B cell (primary cell): ENCODE results near the gene MAP6. TPM values are rescaled to one million over a fixed set of nuclear protein-coding genes. Genes with fewer than 3 reads are reported as not detected.

Experiments
- ATAC-seq: fragments of 200-7000 bp; cut with Tn5 transposase; one replicate; pipeline ENCODE4 v1.10.0; 2021; ENCODE audit warnings: low read depth, mild to moderate bottlenecking, moderate number of reproducible peaks, moderate library complexity
- CTCF ChIA-PET: fragments of 350-600 bp; sonication (Branson Sonifier 250); formaldehyde crosslinking; loops from one replicate; lab custom pipeline; 2021; ENCODE audit warnings: antibody characterized with exemption, inconsistent platforms; lab: Charles Lee
- POLR2A ChIA-PET: fragments of 350-600 bp; sonication (Branson Sonifier 250); formaldehyde crosslinking; loops from one replicate; lab custom pipeline; 2021; ENCODE audit warnings: antibody characterized with exemption; lab: Charles Lee
- DNase-seq: peaks from one replicate; pipeline ENCODE4 v3.0.0; 2013
- H2AFZ ChIP-seq: 2 replicates; pipeline ENCODE4 v1.6.1; 2012; ENCODE audit warnings: mild to moderate bottlenecking, low read depth, low read length; ENCODE audit not compliant: insufficient read depth, poor library complexity, severe bottlenecking
- H3K27ac ChIP-seq, 2 donors: 1 replicate in 1 of 2; 2 replicates in 1 of 2; pipeline ENCODE4 v1.5.1; 2012 to 2013; ENCODE audit warnings: low read length in 2 of 2, mild to moderate bottlenecking in 2 of 2, moderate library complexity in 1 of 2
- H3K27me3 ChIP-seq, 4 experiments: fragments of 200-600 bp in 1 of 4; sonication (generic) in 1 of 4; replicated peaks in 1 of 4; 1 replicate in 2 of 4; 2 replicates in 2 of 4; pipeline versions ENCODE4 v1.6.1 to v1.7.0; 2013 to 2016; ENCODE audit warnings: low read length in 3 of 4, mild to moderate bottlenecking in 2 of 4, mixed read lengths in 1 of 4, moderate library complexity in 1 of 4; ENCODE audit not compliant: insufficient read depth in 4 of 4, control insufficient read depth in 3 of 4; ENCODE audit errors: control extremely low read depth in 1 of 4
- H3K36me3 ChIP-seq, 2 experiments: replicated peaks in 1 of 2; 1 replicate in 1 of 2; 2 replicates in 1 of 2; pipeline versions ENCODE4 v1.6.1 to v1.7.1; 2013; ENCODE audit warnings: low read length in 1 of 2; ENCODE audit not compliant: insufficient read depth in 2 of 2, control insufficient read depth in 1 of 2; ENCODE audit errors: control extremely low read depth in 1 of 2, extremely low read depth in 1 of 2
- H3K4me1 ChIP-seq, 2 donors: fragments of 200-600 bp in 1 of 2; sonication (generic) in 1 of 2; 1 replicate in 1 of 2; 2 replicates in 1 of 2; pipeline versions ENCODE4 v1.5.1 to v1.6.1; 2013 to 2017; ENCODE audit warnings: low read length in 2 of 2; ENCODE audit not compliant: control insufficient read depth in 2 of 2, insufficient read depth in 2 of 2
- H3K4me2 ChIP-seq: replicated peaks from 2 replicates; pipeline ENCODE3; 2012; ENCODE audit warnings: mild to moderate bottlenecking, low read depth, low read length; ENCODE audit not compliant: poor library complexity, severe bottlenecking
- H3K4me3 ChIP-seq, 5 experiments: fragments of 200-600 bp in 1 of 5; sonication (generic) in 1 of 5; 1 replicate in 3 of 5; 2 replicates in 2 of 5; pipeline versions ENCODE4 v1.5.1 to v1.7.0; 2011 to 2016; ENCODE audit warnings: low read length in 4 of 5, mild to moderate bottlenecking in 4 of 5, low read depth in 2 of 5, control low read depth in 1 of 5, moderate library complexity in 1 of 5; ENCODE audit not compliant: insufficient read depth in 1 of 5; ENCODE audit errors: control extremely low read depth in 1 of 5, extremely low read depth in 1 of 5
- H3K79me2 ChIP-seq: fragments of 200-600 bp; sonication (generic); one replicate; pipeline ENCODE4 v1.6.0; 2016; ENCODE audit warnings: low read length; ENCODE audit not compliant: control insufficient read depth, insufficient read depth
- H3K9ac ChIP-seq: fragments of 200-600 bp; sonication (generic); 2 replicates; pipeline ENCODE4 v1.6.1; 2017; ENCODE audit warnings: mild to moderate bottlenecking, low read length, moderate library complexity
- H3K9me3 ChIP-seq, 3 donors: one replicate each; pipeline versions ENCODE4 v1.6.1 to v1.7.1; 2013; ENCODE audit warnings: low read length in 2 of 3; ENCODE audit not compliant: control insufficient read depth in 2 of 3, insufficient read depth in 1 of 3; ENCODE audit errors: control extremely low read depth in 1 of 3
- H4K20me1 ChIP-seq: 2 replicates; pipeline ENCODE4 v1.6.0; 2012; ENCODE audit warnings: mild to moderate bottlenecking, low read length; ENCODE audit not compliant: insufficient read depth, control insufficient read depth, poor library complexity, severe bottlenecking
- H3K27ac Mint-ChIP-seq: one replicate; pipeline ENCODE4 v1.8.0; 2021; ENCODE audit warnings: mixed read lengths
- H3K27me3 Mint-ChIP-seq: one replicate; pipeline ENCODE4 v1.8.0; 2021; ENCODE audit warnings: mixed read lengths
- H3K4me1 Mint-ChIP-seq: one replicate; pipeline ENCODE4 v1.8.0; 2021; ENCODE audit warnings: mixed read lengths
- H3K4me3 Mint-ChIP-seq: one replicate; pipeline ENCODE4 v1.8.0; 2021; ENCODE audit warnings: mixed read lengths
- H3K9me3 Mint-ChIP-seq: one replicate; pipeline ENCODE4 v1.8.0; 2022; ENCODE audit warnings: mixed read lengths; ENCODE audit not compliant: insufficient read depth
- EZH2 ChIP-seq: IDR thresholded peaks from 2 replicates; pipeline ENCODE4 v1.6.1; 2012; ENCODE audit warnings: borderline replicate concordance, low read depth, mild to moderate bottlenecking, moderate library complexity, low read length; ENCODE audit not compliant: insufficient read depth, poor library complexity, severe bottlenecking
- WGBS: methylation state at CpG from one replicate; pipeline ENCODE4 v1.1.5; 2013; ENCODE audit warnings: missing lambda C conversion rate; ENCODE audit not compliant: insufficient coverage; 5-methylcytosine and 5-hydroxymethylcytosine counted together
- intact Hi-C: fragments of 100-400 bp; cut with micrococcal nuclease; formaldehyde crosslinking; loops from one replicate; pipeline ENCODE4 v1.10.0; 2022
- polyA plus RNA-seq: library from polyadenylated mRNA; depleted of rRNA; stranded (reverse); fragments of >200 nt; gene quantifications from 2 replicates; pipeline ENCODE4 v1.2.3, GENCODE V29; 2012
- total RNA-seq, 2 donors: library from RNA; stranded (reverse); fragments of 120-200 nt in 1 of 2; gene quantifications; 1 replicate in 1 of 2; 2 replicates in 1 of 2; pipeline versions ENCODE4 v1.2.3 to v1.2.4, GENCODE V29; 2013 to 2022
- TF ChIP-seq, protein P1 (sequence below): fragments of 200-600 bp; IDR thresholded peaks from one replicate; pipeline ENCODE4 v1.8.0; 2022; ENCODE audit warnings: antibody characterized with exemption, mild to moderate bottlenecking

Gene MAP6
- total and polyA plus RNA-seq, 2 donors (not counting 1 experiment from before 2014, with no cell fraction given): 0.54 to 0.57 TPM

- Histone ChIP-seq H3K4me3 (no peak overlapping the region), H3K9ac (no peak overlapping the region), H3K27me3 (peaks cover 0 to 2% (median under 1%) of the 10 kb centered on the region in 4 experiments), H2AFZ (no peak overlapping the region), H4K20me1 (no peaks in the 10 kb centered on the region), H3K27ac (no peak overlapping the region), H3K4me2 (no peak overlapping the region), H3K9me3 (no peaks in the 10 kb centered on the region), H3K36me3 (no peaks in the 10 kb centered on the region), H3K4me1 (peaks cover 10% of the 10 kb centered on the region in 2 donors), H3K79me2 (no peaks in the 10 kb centered on the region)
- ChIA-PET POLR2A (no interaction called here), CTCF (interaction anchor here (1.0 kb wide), 1 partner anchor 106 kb away, joined by 3 read pairs; no protein-coding TSS in a partner anchor)
- 0% methylated on average over 2 of the region's 4 CpGs for WGBS
- DNase-seq: peak; percentile 66
- no peaks in the 10 kb centered on the region for H3K9me3 Mint-ChIP-seq
- intact Hi-C loops: no loop called here
- ATAC-seq: peak; percentile 94
- H3K4me1 Mint-ChIP-seq: peaks cover 9% of the 10 kb centered on the region
- no peak overlapping the region for H3K27ac Mint-ChIP-seq
- TF ChIP-seq EZH2: no peak
- TF ChIP-seq, protein P1, sequence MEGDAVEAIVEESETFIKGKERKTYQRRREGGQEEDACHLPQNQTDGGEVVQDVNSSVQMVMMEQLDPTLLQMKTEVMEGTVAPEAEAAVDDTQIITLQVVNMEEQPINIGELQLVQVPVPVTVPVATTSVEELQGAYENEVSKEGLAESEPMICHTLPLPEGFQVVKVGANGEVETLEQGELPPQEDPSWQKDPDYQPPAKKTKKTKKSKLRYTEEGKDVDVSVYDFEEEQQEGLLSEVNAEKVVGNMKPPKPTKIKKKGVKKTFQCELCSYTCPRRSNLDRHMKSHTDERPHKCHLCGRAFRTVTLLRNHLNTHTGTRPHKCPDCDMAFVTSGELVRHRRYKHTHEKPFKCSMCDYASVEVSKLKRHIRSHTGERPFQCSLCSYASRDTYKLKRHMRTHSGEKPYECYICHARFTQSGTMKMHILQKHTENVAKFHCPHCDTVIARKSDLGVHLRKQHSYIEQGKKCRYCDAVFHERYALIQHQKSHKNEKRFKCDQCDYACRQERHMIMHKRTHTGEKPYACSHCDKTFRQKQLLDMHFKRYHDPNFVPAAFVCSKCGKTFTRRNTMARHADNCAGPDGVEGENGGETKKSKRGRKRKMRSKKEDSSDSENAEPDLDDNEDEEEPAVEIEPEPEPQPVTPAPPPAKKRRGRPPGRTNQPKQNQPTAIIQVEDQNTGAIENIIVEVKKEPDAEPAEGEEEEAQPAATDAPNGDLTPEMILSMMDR: no peak
- H3K27me3 Mint-ChIP-seq: peaks cover 21% of the 10 kb centered on the region
- no peak overlapping the region for H3K4me3 Mint-ChIP-seq
These were observed 29.1 kb downstream of the MAP6 start for GRCh38 chr11:75639762-75640181.

DNA sequence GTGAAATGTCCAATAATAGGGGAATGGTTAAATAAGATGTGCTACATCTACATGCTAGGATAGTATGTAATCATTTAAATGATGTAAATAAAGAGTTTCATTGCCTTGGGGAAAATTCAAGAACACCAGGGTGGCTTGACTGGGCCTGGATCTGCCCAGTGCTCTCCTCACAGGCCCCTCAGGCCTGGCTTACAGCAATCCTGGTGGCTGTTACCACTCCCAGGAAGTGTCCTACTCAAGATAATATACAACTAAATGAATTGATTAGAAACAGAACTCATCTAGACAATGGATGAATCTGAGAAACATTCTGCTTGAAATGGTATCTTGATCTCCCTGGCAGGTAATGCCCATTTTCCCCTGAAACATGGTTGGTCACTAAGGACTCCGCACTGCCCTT, 30.8 kb downstream of the MAP6 start:
- no peaks in the 10 kb centered on the region for H3K79me2 ChIP-seq
- H3K9me3 ChIP-seq: no peaks in the 10 kb centered on the region
- ChIA-PET CTCF (no interaction called here), POLR2A (no interaction called here)
- H2AFZ ChIP-seq: no peak overlapping the region
- Mint-ChIP-seq H3K27me3 (peaks cover 25% of the 10 kb centered on the region), H3K9me3 (no peaks in the 10 kb centered on the region), H3K4me1 (peaks cover 9% of the 10 kb centered on the region), H3K27ac (no peak overlapping the region), H3K4me3 (no peak overlapping the region)
- peaks cover 10% of the 10 kb centered on the region in 2 donors for H3K4me1 ChIP-seq
- peaks cover 0 to 4% (median 1%) of the 10 kb centered on the region in 4 experiments for H3K27me3 ChIP-seq
- no peak for DNase-seq
- no peaks in the 10 kb centered on the region for H4K20me1 ChIP-seq
- intact Hi-C loops: no loop called here
- WGBS: no CpG with 5 or more reads among the region's 1 CpG
- TF ChIP-seq EZH2: no peak
- TF ChIP-seq, protein P1: no peak
- no peak for ATAC-seq
- H3K36me3 ChIP-seq: no peaks in the 10 kb centered on the region
- no peak overlapping the region for H3K4me3 ChIP-seq
- no peak overlapping the region for H3K4me2 ChIP-seq
- no peak overlapping the region for H3K27ac ChIP-seq
- H3K9ac ChIP-seq: no peak overlapping the region
